Measurements from ENCODE around the gene GCGR. TPM values are rescaled to one million over a fixed set of nuclear protein-coding genes. Genes with fewer than 3 reads are reported as not detected.

GCGR gene
- polyA plus RNA-seq, 1 donor: 2.5 TPM

GRCh38 chr17:81812571-81813370 is 8.8 kb downstream of the GCGR start:
- WGBS (ENCODE audit: insufficient coverage, low lambda C conversion rate): 100% methylated on average over 1 of the region's 45 CpGs
- no peak overlapping the region for H3K4me3 ChIP-seq (ENCODE audit: low read length)
- no peak overlapping the region for H3K27ac ChIP-seq (ENCODE audit: low read length)
- no peaks in the 10 kb centered on the region for H3K9me3 ChIP-seq (ENCODE audit: control insufficient read depth, low read depth, low read length)
- H3K4me1 ChIP-seq (ENCODE audit: control insufficient read depth, insufficient read depth, low read length): peaks cover 17% of the 10 kb centered on the region
- peaks cover 22% of the 10 kb centered on the region for H3K27me3 ChIP-seq (ENCODE audit: control insufficient read depth, insufficient read depth, low read length)
- DNase-seq: no peak
- H3K36me3 ChIP-seq (ENCODE audit: control insufficient read depth, insufficient read depth, low read length): no peaks in the 10 kb centered on the region

- H3K27me3 ChIP-seq (ENCODE audit: control insufficient read depth, insufficient read depth, low read length): peaks cover 17% of the 10 kb centered on the region
- H3K4me3 ChIP-seq (ENCODE audit: low read length): no peak overlapping the region
- H3K36me3 ChIP-seq (ENCODE audit: control insufficient read depth, insufficient read depth, low read length): no peaks in the 10 kb centered on the region
- peaks cover 17% of the 10 kb centered on the region for H3K4me1 ChIP-seq (ENCODE audit: control insufficient read depth, insufficient read depth, low read length)
- no peak overlapping the region for H3K27ac ChIP-seq (ENCODE audit: low read length)
- DNase-seq: no peak
- WGBS (ENCODE audit: insufficient coverage, low lambda C conversion rate): no CpG with 5 or more reads among the region's 15 CpGs
- no peaks in the 10 kb centered on the region for H3K9me3 ChIP-seq (ENCODE audit: control insufficient read depth, low read depth, low read length)
Measured at GRCh38 chr17:81813371-81813684, 9.4 kb downstream of the GCGR start.

GRCh38 chr17:81813861-81814683 is 10.1 kb downstream of the GCGR start:
- Histone ChIP-seq H3K27me3 (ENCODE audit: control insufficient read depth, insufficient read depth, low read length) (peaks cover 11% of the 10 kb centered on the region), H3K4me1 (ENCODE audit: control insufficient read depth, insufficient read depth, low read length) (peaks cover 17% of the 10 kb centered on the region), H3K27ac (ENCODE audit: low read length) (no peak overlapping the region), H3K9me3 (ENCODE audit: control insufficient read depth, low read depth, low read length) (no peaks in the 10 kb centered on the region), H3K36me3 (ENCODE audit: control insufficient read depth, insufficient read depth, low read length) (no peaks in the 10 kb centered on the region), H3K4me3 (ENCODE audit: low read length) (no peak overlapping the region)
- no peak for DNase-seq
- no CpG with 5 or more reads among the region's 41 CpGs for WGBS (ENCODE audit: insufficient coverage, low lambda C conversion rate)

DNA sequence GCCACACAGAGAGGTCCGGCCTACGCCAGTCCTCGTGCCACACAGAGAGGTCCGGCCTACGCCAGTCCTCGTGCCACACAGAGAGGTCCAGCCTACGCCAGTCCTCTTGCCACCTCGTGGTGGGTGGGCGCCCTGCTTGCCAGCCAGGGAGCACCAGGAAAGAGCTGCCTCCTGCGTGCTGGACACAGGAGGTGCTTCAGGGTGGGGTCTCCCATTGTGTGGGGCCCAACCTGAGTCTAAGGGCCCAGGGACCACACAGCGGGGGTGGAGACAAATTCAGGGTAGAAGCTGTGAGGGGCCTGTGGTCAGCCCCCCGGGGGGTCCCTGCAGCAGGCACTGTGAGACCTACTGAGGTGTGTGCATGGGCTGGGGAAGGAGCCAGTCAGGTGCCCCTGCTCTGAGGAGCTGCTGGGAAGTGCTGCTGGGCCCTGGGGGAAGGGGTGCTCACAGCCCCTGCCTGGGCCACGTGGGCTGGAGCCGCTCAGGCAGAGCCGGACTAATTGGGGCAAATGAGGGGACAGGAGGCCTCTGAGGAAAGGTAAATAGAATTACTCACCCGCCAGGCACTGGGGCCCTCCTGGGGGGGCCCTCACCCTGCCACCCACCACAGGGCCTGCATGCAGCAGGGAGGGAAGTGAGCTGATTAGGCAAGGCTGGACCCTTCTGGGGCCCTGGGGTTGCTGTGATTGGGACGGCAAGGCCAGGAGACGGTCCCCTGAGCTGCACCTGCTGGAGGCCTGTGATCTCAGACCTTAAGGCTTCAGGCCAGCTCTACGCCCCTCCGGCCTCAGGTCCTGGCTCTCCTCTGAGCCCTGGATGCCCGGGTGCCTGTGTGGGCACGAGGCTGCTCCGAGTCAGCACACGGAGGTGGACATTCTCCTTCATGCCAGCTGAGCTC is 11.0 kb downstream of the GCGR start:
- peak overlapping the region; percentile 46 for H3K27ac ChIP-seq (ENCODE audit: low read length)
- peaks cover 2% of the 10 kb centered on the region for H3K27me3 ChIP-seq (ENCODE audit: control insufficient read depth, insufficient read depth, low read length)
- no peaks in the 10 kb centered on the region for H3K36me3 ChIP-seq (ENCODE audit: control insufficient read depth, insufficient read depth, low read length)
- no peaks in the 10 kb centered on the region for H3K9me3 ChIP-seq (ENCODE audit: control insufficient read depth, low read depth, low read length)
- no peak overlapping the region for H3K4me3 ChIP-seq (ENCODE audit: low read length)
- DNase-seq: peak; percentile 81 to 92
- WGBS (ENCODE audit: insufficient coverage, low lambda C conversion rate): no CpG with 5 or more reads among the region's 24 CpGs
- peaks cover 17% of the 10 kb centered on the region for H3K4me1 ChIP-seq (ENCODE audit: control insufficient read depth, insufficient read depth, low read length)

DNA sequence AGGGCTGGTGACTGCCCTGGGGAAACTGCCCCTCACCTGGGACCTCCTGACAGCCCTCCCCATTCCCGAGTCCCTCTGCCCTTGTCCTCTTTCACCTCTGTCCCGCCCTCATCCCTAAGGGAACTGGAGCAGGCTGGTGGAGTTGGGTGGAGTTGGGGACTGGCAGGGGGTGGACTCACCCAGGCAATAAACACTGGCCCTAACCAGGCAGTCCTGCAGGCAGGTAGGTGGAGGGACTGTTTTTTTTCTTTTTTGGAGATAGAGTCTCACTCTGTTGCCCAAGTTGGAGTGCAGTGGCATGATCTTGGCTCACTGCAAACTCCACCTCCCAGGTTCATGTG is 11.7 kb downstream of the GCGR start:
- Histone ChIP-seq H3K4me1 (ENCODE audit: control insufficient read depth, insufficient read depth, low read length) (peaks cover 17% of the 10 kb centered on the region), H3K27me3 (ENCODE audit: control insufficient read depth, insufficient read depth, low read length) (no peaks in the 10 kb centered on the region), H3K36me3 (ENCODE audit: control insufficient read depth, insufficient read depth, low read length) (no peaks in the 10 kb centered on the region), H3K27ac (ENCODE audit: low read length) (peak overlapping the region; percentile 46), H3K4me3 (ENCODE audit: low read length) (no peak overlapping the region), H3K9me3 (ENCODE audit: control insufficient read depth, low read depth, low read length) (no peaks in the 10 kb centered on the region)
- no CpG with 5 or more reads among the region's 2 CpGs for WGBS (ENCODE audit: insufficient coverage, low lambda C conversion rate)
- no peak for DNase-seq

GRCh38 chr17:81817758-81818147 is 13.8 kb downstream of the GCGR start:
- H3K27ac ChIP-seq (ENCODE audit: low read length): no peak overlapping the region
- peaks cover 34% of the 10 kb centered on the region for H3K4me1 ChIP-seq (ENCODE audit: control insufficient read depth, insufficient read depth, low read length)
- DNase-seq: no peak
- H3K4me3 ChIP-seq (ENCODE audit: low read length): no peak overlapping the region
- peaks cover 4% of the 10 kb centered on the region for H3K9me3 ChIP-seq (ENCODE audit: control insufficient read depth, low read depth, low read length)
- peaks cover 5% of the 10 kb centered on the region for H3K36me3 ChIP-seq (ENCODE audit: control insufficient read depth, insufficient read depth, low read length)
- H3K27me3 ChIP-seq (ENCODE audit: control insufficient read depth, insufficient read depth, low read length): no peaks in the 10 kb centered on the region
- WGBS (ENCODE audit: insufficient coverage, low lambda C conversion rate): 37% methylated on average over 2 of the region's 7 CpGs

DNA sequence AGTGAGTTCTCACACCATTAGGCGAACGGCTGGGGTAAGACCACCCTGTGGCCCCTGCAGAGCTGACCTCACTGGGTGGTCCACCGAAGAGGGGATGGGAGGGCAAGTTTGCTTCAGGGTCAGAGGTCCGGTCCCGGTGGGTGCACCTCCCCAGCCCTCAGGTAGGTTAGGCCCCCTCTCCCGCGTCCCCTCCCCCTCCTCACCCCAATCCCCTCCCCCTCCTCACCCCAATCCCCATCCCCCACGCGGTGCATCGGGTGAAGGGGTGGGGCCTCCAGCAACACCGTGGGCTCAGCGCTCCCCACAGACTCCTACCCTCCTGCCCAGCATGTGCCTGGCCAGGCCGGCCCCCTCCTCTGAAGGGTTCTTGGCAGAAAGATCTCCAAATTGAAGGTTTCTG is 15.8 kb downstream of the GCGR start:
- Histone ChIP-seq H3K27me3 (ENCODE audit: control insufficient read depth, insufficient read depth, low read length) (no peaks in the 10 kb centered on the region), H3K4me3 (ENCODE audit: low read length) (no peak overlapping the region), H3K4me1 (ENCODE audit: control insufficient read depth, insufficient read depth, low read length) (peaks cover 34% of the 10 kb centered on the region), H3K27ac (ENCODE audit: low read length) (no peak overlapping the region), H3K36me3 (ENCODE audit: control insufficient read depth, insufficient read depth, low read length) (peaks cover 18% of the 10 kb centered on the region), H3K9me3 (ENCODE audit: control insufficient read depth, low read depth, low read length) (peaks cover 4% of the 10 kb centered on the region)
- no CpG with 5 or more reads among the region's 13 CpGs for WGBS (ENCODE audit: insufficient coverage, low lambda C conversion rate)
- DNase-seq: no peak

DNA sequence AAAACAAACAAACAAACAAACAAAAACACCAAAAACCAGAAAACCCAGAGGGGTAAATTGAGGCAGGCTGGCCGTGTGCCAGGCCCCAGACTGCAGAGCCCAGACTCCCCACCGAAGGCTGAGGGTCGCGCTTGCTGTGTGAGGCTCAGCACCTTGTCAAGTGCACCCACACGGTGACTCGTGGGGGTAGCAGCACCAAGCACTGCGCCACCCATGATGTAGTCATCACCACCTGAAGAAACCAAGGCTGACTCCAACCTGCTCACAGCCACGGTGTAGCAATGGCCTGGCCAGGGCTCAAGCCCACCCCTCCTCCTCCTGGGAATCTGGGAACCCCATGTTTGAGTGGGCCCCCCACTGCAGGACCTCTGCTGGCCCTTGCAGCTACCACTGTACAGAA is 17.2 kb downstream of the GCGR start:
- peaks cover 18% of the 10 kb centered on the region for H3K36me3 ChIP-seq (ENCODE audit: control insufficient read depth, insufficient read depth, low read length)
- peaks cover 21% of the 10 kb centered on the region for H3K4me1 ChIP-seq (ENCODE audit: control insufficient read depth, insufficient read depth, low read length)
- no peak for DNase-seq
- H3K9me3 ChIP-seq (ENCODE audit: control insufficient read depth, low read depth, low read length): peaks cover 4% of the 10 kb centered on the region
- no CpG with 5 or more reads among the region's 8 CpGs for WGBS (ENCODE audit: insufficient coverage, low lambda C conversion rate)
- peak overlapping the region; percentile 95 for H3K27ac ChIP-seq (ENCODE audit: low read length)
- no peaks in the 10 kb centered on the region for H3K27me3 ChIP-seq (ENCODE audit: control insufficient read depth, insufficient read depth, low read length)
- no peak overlapping the region for H3K4me3 ChIP-seq (ENCODE audit: low read length)

GRCh38 chr17:81821603-81822311 is 17.8 kb downstream of the GCGR start:
- Histone ChIP-seq H3K27ac (ENCODE audit: low read length) (peak overlapping the region; percentile 95), H3K4me1 (ENCODE audit: control insufficient read depth, insufficient read depth, low read length) (peaks cover 18% of the 10 kb centered on the region), H3K36me3 (ENCODE audit: control insufficient read depth, insufficient read depth, low read length) (peaks cover 18% of the 10 kb centered on the region), H3K4me3 (ENCODE audit: low read length) (no peak overlapping the region), H3K27me3 (ENCODE audit: control insufficient read depth, insufficient read depth, low read length) (no peaks in the 10 kb centered on the region), H3K9me3 (ENCODE audit: control insufficient read depth, low read depth, low read length) (peaks cover 4% of the 10 kb centered on the region)
- no CpG with 5 or more reads among the region's 20 CpGs for WGBS (ENCODE audit: insufficient coverage, low lambda C conversion rate)
- peak; percentile 91 to 97 for DNase-seq

GRCh38 chr17:81822312-81822637 is 18.3 kb downstream of the GCGR start:
- Histone ChIP-seq H3K36me3 (ENCODE audit: control insufficient read depth, insufficient read depth, low read length) (peaks cover 18% of the 10 kb centered on the region), H3K9me3 (ENCODE audit: control insufficient read depth, low read depth, low read length) (peaks cover 4% of the 10 kb centered on the region), H3K27me3 (ENCODE audit: control insufficient read depth, insufficient read depth, low read length) (no peaks in the 10 kb centered on the region), H3K4me1 (ENCODE audit: control insufficient read depth, insufficient read depth, low read length) (peaks cover 18% of the 10 kb centered on the region), H3K4me3 (ENCODE audit: low read length) (no peak overlapping the region), H3K27ac (ENCODE audit: low read length) (peak overlapping the region; percentile 95)
- DNase-seq: no peak
- no CpG with 5 or more reads among the region's 8 CpGs for WGBS (ENCODE audit: insufficient coverage, low lambda C conversion rate)

All from large intestine (tissue), 3 donors.